GM12878 (cell line): Measurements from ENCODE around the gene OLFML2A. TPM values are rescaled to one million over a fixed set of nuclear protein-coding genes. Genes with fewer than 3 reads are reported as not detected.
A peak's percentile ranks its signal among the peaks of the same experiment; 100 is the strongest.

Experiments used
- ATAC-seq: fragments of 200-7000 bp; cut with Tn5 transposase; 3 replicates; pipeline ENCODE4 v1.9.1; 2020; ENCODE audit warnings: mild to moderate bottlenecking, moderate library complexity
- BruUV-seq: library from RNA; stranded (reverse); fragments of 400-500 nt; replicated peaks from 2 replicates; lab custom pipeline; 2021; lab: Mats Ljungman, UMichigan
- CTCF ChIA-PET: fragments of 300-600 bp; sonication (Branson Sonifier 250); formaldehyde crosslinking; extraction: SDS; loops from one replicate; lab custom pipeline; 2021; ENCODE audit warnings: inconsistent platforms; lab: Yijun Ruan, JAX
- POLR2A ChIA-PET: fragments of 350-600 bp; formaldehyde crosslinking; extraction: SDS; loops from one replicate; lab custom pipeline; 2021; ENCODE audit warnings: inconsistent platforms; lab: Charles Lee
- RAD21 ChIA-PET: fragments of 300-600 bp; sonication (Branson Sonifier 250); formaldehyde crosslinking; loops from one replicate; lab custom pipeline; 2023; ENCODE audit warnings: antibody characterized with exemption; ENCODE audit not compliant: unreplicated experiment; lab: Charles Lee
- SMC1A ChIA-PET: fragments of 300-600 bp; sonication (Branson Sonifier 250); formaldehyde crosslinking; loops from one replicate; lab custom pipeline; 2023; ENCODE audit not compliant: unreplicated experiment, uncharacterized antibody; lab: Charles Lee
- DNase-seq: peaks from one replicate; pipeline ENCODE4 v3.0.0-alpha.2; 2011; ENCODE audit warnings: low read depth, low spot score
- FAIRE-seq: peaks from 3 replicates; lab custom pipeline; 2011; peaks lifted over from hg19 to GRCh38; lab: Jason Lieb, UNC
- H2AFZ ChIP-seq: 2 replicates; pipeline ENCODE4 v1.6.0; 2011; ENCODE audit warnings: low read depth, low read length, control low read depth; ENCODE audit not compliant: control insufficient read depth
- H3K27ac ChIP-seq: 2 replicates; pipeline ENCODE4 v1.5.1; 2011; ENCODE audit warnings: control low read depth; ENCODE audit not compliant: control insufficient read depth, insufficient read depth
- H3K27me3 ChIP-seq, 2 experiments: replicated peaks in 1 of 2; 2 replicates each; pipeline versions ENCODE4 v1.6.0 to v1.6.1; 2011; ENCODE audit warnings: low read length in 1 of 2; ENCODE audit not compliant: control insufficient read depth in 2 of 2, insufficient read depth in 2 of 2
- H3K36me3 ChIP-seq, 2 experiments: 2 replicates each; pipeline ENCODE4 v1.5.1; 2011; ENCODE audit warnings: low read length in 1 of 2; ENCODE audit not compliant: control insufficient read depth in 2 of 2, insufficient read depth in 2 of 2
- H3K4me1 ChIP-seq: 2 replicates; pipeline ENCODE4 v1.6.1; 2011; ENCODE audit warnings: mild to moderate bottlenecking, low read length, moderate library complexity, mixed read lengths; ENCODE audit not compliant: control insufficient read depth, insufficient read depth
- H3K4me2 ChIP-seq: 2 replicates; pipeline ENCODE4 v1.6.0; 2011; ENCODE audit warnings: control low read depth; ENCODE audit not compliant: control insufficient read depth, insufficient read depth
- H3K4me3 ChIP-seq: fragments of 200-600 bp; sonication (generic); 2 replicates; pipeline ENCODE4 v1.5.1; 2016
- H3K79me2 ChIP-seq: 2 replicates; pipeline ENCODE4 v1.6.0; 2011; ENCODE audit warnings: low read length; ENCODE audit not compliant: control insufficient read depth, insufficient read depth
- H3K9ac ChIP-seq: 2 replicates; pipeline ENCODE4 v1.8.0; 2011; ENCODE audit warnings: low read length, control low read depth, mixed read lengths; ENCODE audit not compliant: control insufficient read depth, insufficient read depth
- H3K9me3 ChIP-seq: replicated peaks from 3 replicates; pipeline ENCODE4 v1.5.1; 2011; ENCODE audit warnings: mild to moderate bottlenecking, low read length; ENCODE audit not compliant: control insufficient read depth, insufficient read depth
- H4K20me1 ChIP-seq: 2 replicates; pipeline ENCODE4 v1.6.0; 2011; ENCODE audit not compliant: control insufficient read depth, insufficient read depth
- BACH1 ChIP-seq: fragments of 450-650 bp; IDR thresholded peaks from 2 replicates; pipeline ENCODE4 v1.6.1; 2017; ENCODE audit warnings: mild to moderate bottlenecking, borderline replicate concordance
- CBFB ChIP-seq: IDR thresholded peaks from 2 replicates; pipeline ENCODE4 v1.6.1; 2016; ENCODE audit warnings: antibody characterized with exemption, low read depth
- CEBPB ChIP-seq, 2 experiments: fragments of 150-350 bp in 1 of 2; IDR thresholded peaks; 2 replicates each; pipeline ENCODE4 v1.6.1; 2012 to 2014; ENCODE audit warnings: low read depth in 2 of 2, low read length in 2 of 2, borderline replicate concordance in 1 of 2, inconsistent platforms in 1 of 2
- CUX1 ChIP-seq: IDR thresholded peaks from 2 replicates; pipeline ENCODE4 v1.6.1; 2012; ENCODE audit warnings: improper control_type of control experiment, low read depth, low read length; ENCODE audit not compliant: insufficient replicate concordance
- FOXK2 ChIP-seq: fragments of 450-650 bp; IDR thresholded peaks from 2 replicates; pipeline ENCODE4 v1.6.1; 2017; ENCODE audit warnings: mild to moderate bottlenecking, moderate library complexity
- HDGF ChIP-seq: fragments of 450-650 bp; IDR thresholded peaks from 2 replicates; pipeline ENCODE4 v1.6.1; 2016; ENCODE audit warnings: antibody characterized with exemption
- MEF2A ChIP-seq: IDR thresholded peaks from 2 replicates; pipeline ENCODE4 v1.6.1; 2011; ENCODE audit warnings: low read depth, mild to moderate bottlenecking, low read length, moderate library complexity; ENCODE audit not compliant: insufficient read depth
- MYC ChIP-seq: IDR thresholded peaks from 2 replicates; pipeline ENCODE4 v1.6.1; 2011; ENCODE audit warnings: mild to moderate bottlenecking, low read length, moderate library complexity, inconsistent platforms; ENCODE audit not compliant: insufficient read depth, insufficient replicate concordance, insufficient read length, severe bottlenecking
- PML ChIP-seq: IDR thresholded peaks from 2 replicates; pipeline ENCODE4 v1.6.1; 2012; ENCODE audit warnings: low read length, inconsistent platforms
- RBBP5 ChIP-seq: fragments of 200-600 bp; sonication (generic); conservative IDR thresholded peaks from 2 replicates; pipeline ENCODE4 v1.6.1; 2016
- RELA ChIP-seq: fragments of 450-650 bp; IDR thresholded peaks from 2 replicates; pipeline ENCODE4 v1.8.0; 2014; ENCODE audit warnings: borderline replicate concordance; ENCODE audit not compliant: partially characterized antibody
- RFX5 ChIP-seq: IDR thresholded peaks from 2 replicates; pipeline ENCODE4 v1.6.1; 2011; ENCODE audit warnings: low read depth, low read length, improper control_type of control experiment
- ZBED1 ChIP-seq: IDR thresholded peaks from 2 replicates; pipeline ENCODE4 v1.6.1; 2016; ENCODE audit warnings: borderline replicate concordance
- WGBS: methylation state at CpG from one replicate; pipeline ENCODE4 v1.1.6; 2016; ENCODE audit warnings: low lambda C conversion rate; ENCODE audit not compliant: insufficient replicate concordance, insufficient coverage; ENCODE audit errors: missing lambda C conversion rate; 5-methylcytosine and 5-hydroxymethylcytosine counted together
- in situ Hi-C: fragments of 300-500 bp; cut with MboI; formaldehyde crosslinking; loops from 9 replicates; pipeline ENCODE4 v1.14.3; 2018; ENCODE audit warnings: mixed read lengths
- intact Hi-C: fragments of 100-400 bp; cut with micrococcal nuclease; formaldehyde crosslinking; loops from one replicate; pipeline ENCODE4 v1.14.2; 2022; ENCODE audit not compliant: unreplicated experiment
- polyA plus RNA-seq, 11 experiments: library from polyadenylated mRNA; depleted of rRNA in 4 of 11; unstranded in 6 of 11; stranded (reverse) in 5 of 11; fragments of >200 nt; fragmentation: Nextera tagmentation in 4 of 11; fragmentation: Illumina TruSeq in 1 of 11; extraction: Ambion mirVana in 4 of 11; extraction: Trizol in 1 of 11; gene quantifications; 1 replicate in 1 of 11; 2 replicates in 10 of 11; pipeline versions ENCODE4 v1.2.1 to v1.2.3, GENCODE V29; 2011 to 2016; ENCODE audit warnings: inconsistent platforms in 2 of 11, missing spikeins in 2 of 11, low read depth in 1 of 11
- total RNA-seq, 4 experiments: library from RNA; depleted of rRNA in 3 of 4; stranded (reverse); fragments of >200 nt in 3 of 4; fragmentation: Illumina TruSeq in 1 of 4; extraction: Trizol in 1 of 4; gene quantifications; 2 replicates each; pipeline versions ENCODE4 v1.2.1 to v1.2.3, GENCODE V29; 2013 to 2021
- TF ChIP-seq, protein P1 (sequence below): fragments of 450-650 bp; IDR thresholded peaks from 2 replicates; pipeline ENCODE4 v1.6.1; 2016; ENCODE audit warnings: mild to moderate bottlenecking, moderate library complexity, borderline replicate concordance

Gene OLFML2A
- total and polyA plus RNA-seq, 10 of the 15 experiments (the other 5 are each of a cell fraction or from before 2014, with no cell fraction given): 0.02 to 0.13 (median 0.10) TPM; not detected in 4

- no peak overlapping the region; the same call in 1 of the 2 replicates for H3K4me3 ChIP-seq
- no peak overlapping the region for H3K4me2 ChIP-seq
- DNase-seq: no peak
- no peak overlapping the region; the same call in 1 of the 2 replicates for H3K9ac ChIP-seq
- no TSS peak for BruUV-seq
- in situ Hi-C loops: no loop called here
- H2AFZ ChIP-seq: no peak overlapping the region
- H4K20me1 ChIP-seq: no peaks in the 10 kb centered on the region
- ATAC-seq: peak; percentile 81
- no peaks in the 10 kb centered on the region for H3K27me3 ChIP-seq
- ChIA-PET POLR2A (interaction anchor here (0.6 to 1.6 kb wide), 8 partner anchors 13 to 143 kb away, joined by 3 to 6 read pairs (median 4); partner anchors contain the start of gene ARPC5L), CTCF (interaction anchor here (0.7 to 13.9 kb wide), 29 partner anchors 8 to 213 kb away, joined by 3 to 201 read pairs (median 5); partner anchors contain the start of gene WDR38), RAD21 (interaction anchor here (0.7 to 5.8 kb wide), 14 partner anchors 8 to 346 kb away, joined by 3 to 86 read pairs (median 5); partner anchors contain the start of gene ARPC5L), SMC1A (interaction anchor here (0.7 to 7.7 kb wide), 25 partner anchors 8 to 228 kb away, joined by 3 to 105 read pairs (median 4); no protein-coding TSS in a partner anchor)
- no peaks in the 10 kb centered on the region for H3K36me3 ChIP-seq
- intact Hi-C loops: loop anchor here (2.0 to 5.0 kb wide), 3 partner anchors 52 to 348 kb away; partner anchors contain the start of gene PSMB7
- H3K4me1 ChIP-seq: peaks cover 9% of the 10 kb centered on the region
- under 1% methylated on average over 6 of the region's 6 CpGs for WGBS
- peak; percentile 80 for FAIRE-seq
- H3K27ac ChIP-seq: peak overlapping the region; percentile 28; the same call in 1 of the 2 replicates
- H3K9me3 ChIP-seq: no peaks in the 10 kb centered on the region
- peaks cover 67% of the 10 kb centered on the region for H3K79me2 ChIP-seq
- TF ChIP-seq PML: no peak
- TF ChIP-seq CEBPB (IDR thresholded peaks at IDR 0.05; ENCODE audit: borderline replicate concordance in 1 of 2, low read depth in 2 of 2, low read length in 2 of 2): no peak
- TF ChIP-seq RFX5: no peak
- no peak for TF ChIP-seq RBBP5
- TF ChIP-seq, protein P1, sequence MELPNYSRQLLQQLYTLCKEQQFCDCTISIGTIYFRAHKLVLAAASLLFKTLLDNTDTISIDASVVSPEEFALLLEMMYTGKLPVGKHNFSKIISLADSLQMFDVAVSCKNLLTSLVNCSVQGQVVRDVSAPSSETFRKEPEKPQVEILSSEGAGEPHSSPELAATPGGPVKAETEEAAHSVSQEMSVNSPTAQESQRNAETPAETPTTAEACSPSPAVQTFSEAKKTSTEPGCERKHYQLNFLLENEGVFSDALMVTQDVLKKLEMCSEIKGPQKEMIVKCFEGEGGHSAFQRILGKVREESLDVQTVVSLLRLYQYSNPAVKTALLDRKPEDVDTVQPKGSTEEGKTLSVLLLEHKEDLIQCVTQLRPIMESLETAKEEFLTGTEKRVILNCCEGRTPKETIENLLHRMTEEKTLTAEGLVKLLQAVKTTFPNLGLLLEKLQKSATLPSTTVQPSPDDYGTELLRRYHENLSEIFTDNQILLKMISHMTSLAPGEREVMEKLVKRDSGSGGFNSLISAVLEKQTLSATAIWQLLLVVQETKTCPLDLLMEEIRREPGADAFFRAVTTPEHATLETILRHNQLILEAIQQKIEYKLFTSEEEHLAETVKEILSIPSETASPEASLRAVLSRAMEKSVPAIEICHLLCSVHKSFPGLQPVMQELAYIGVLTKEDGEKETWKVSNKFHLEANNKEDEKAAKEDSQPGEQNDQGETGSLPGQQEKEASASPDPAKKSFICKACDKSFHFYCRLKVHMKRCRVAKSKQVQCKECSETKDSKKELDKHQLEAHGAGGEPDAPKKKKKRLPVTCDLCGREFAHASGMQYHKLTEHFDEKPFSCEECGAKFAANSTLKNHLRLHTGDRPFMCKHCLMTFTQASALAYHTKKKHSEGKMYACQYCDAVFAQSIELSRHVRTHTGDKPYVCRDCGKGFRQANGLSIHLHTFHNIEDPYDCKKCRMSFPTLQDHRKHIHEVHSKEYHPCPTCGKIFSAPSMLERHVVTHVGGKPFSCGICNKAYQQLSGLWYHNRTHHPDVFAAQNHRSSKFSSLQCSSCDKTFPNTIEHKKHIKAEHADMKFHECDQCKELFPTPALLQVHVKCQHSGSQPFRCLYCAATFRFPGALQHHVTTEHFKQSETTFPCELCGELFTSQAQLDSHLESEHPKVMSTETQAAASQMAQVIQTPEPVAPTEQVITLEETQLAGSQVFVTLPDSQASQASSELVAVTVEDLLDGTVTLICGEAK: peak; percentile 82
- no peak for TF ChIP-seq ZBED1
- TF ChIP-seq MEF2A: no peak
- 0 out of 2 replicates have a peak, but pooled peaks have one; percentile 32 for TF ChIP-seq CBFB
- TF ChIP-seq MYC: no peak
- no peak for TF ChIP-seq CUX1
- no peak for TF ChIP-seq FOXK2
- TF ChIP-seq HDGF: no peak
- TF ChIP-seq BACH1: no peak
- no peak for TF ChIP-seq RELA
These were observed 12.0 kb upstream of the OLFML2A start for GRCh38 chr9:124764774-124765438.
